DMS 273 (cell line): ENCODE measurements around the gene EVX1.
A peak's percentile ranks its signal among the peaks of the same experiment; 100 is the strongest.

Source experiments
- DNase-seq: peaks from one replicate; lab custom pipeline; 2025; ENCODE audit not compliant: unreplicated experiment; lab: John Stamatoyannopoulos, UW

Gene EVX1

GRCh38 chr7:27248427-27248806, 5.8 kb downstream of the EVX1 start:
- DNase-seq = no peak

DNA sequence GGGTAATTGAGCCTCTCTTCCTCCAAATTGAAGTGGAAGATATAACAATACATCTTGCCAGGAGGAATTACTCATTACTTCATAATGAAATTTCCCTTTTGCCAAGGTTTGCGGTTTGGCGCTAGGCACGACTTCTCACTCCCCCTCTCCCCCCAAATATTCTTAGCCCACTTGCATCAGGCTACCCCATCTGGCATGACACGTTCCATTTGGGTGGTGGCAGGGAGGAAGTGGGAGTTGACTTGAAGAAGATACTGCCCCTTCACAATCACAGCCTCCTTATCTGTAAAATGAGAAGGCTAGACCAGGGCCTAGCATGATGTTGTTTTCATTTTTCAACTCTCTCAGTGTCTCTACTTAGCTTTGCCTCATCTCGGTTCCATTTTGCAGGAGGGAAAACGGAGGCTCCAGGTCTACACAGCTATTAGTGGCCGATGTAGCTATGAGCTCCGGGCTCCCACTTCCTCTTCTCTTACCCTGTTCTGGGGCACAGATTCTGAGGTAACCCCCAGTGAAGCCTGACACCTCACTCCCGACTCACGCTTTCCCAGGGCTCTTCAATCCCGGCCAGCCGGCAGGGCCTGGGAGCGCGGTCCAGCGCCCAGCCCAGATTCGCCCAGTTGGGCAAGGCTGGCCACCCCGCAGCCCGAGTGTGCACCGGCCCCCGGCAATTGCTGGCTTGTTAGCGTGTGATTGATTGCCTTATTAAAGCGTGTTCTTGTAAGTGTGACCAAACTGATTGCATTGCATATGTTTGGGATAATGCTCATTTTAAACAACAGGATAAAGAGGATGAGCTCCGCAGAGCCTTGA, 6.5 kb downstream of the EVX1 start:
- no peak for DNase-seq

DNA sequence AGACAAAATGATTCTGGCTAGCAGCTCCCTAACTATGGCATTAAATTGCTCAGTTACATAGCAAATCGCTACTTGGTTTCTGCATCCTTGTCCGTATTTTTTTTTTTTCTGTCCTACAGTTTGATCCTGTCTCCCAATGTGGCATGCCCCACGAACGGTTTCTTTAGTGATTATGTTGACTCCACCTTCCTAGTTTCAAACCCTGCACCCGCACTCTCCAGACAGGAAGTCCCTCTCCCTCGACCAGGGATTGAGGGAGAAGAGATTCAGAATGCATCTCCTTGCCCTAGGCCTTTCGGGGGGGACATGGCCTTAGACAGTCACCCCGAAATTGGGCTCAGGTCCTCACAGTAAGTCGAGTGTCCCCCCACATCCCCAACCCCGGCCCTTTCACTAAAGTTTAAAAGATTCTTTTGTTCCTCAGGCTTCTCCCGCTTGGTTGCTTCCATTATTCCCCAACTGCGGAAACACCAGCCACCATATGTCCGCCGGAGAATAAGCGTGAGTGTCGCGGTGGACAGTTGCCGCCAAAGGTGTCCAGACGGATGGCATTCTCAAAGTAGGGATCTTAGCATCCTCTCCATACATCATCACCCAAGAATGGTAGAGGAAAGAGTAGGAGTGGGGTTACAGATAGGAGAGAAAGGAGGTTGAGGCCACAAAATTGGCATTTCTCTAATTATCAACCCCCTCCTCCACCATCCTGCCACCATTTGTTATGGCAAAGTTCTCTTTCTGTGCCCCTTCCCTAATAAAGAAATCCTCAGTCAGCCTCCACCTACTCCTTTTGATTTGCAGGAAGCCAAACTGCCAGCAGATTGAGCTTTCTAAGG, 7.3 kb downstream of the EVX1 start:
- no peak for DNase-seq

DNA sequence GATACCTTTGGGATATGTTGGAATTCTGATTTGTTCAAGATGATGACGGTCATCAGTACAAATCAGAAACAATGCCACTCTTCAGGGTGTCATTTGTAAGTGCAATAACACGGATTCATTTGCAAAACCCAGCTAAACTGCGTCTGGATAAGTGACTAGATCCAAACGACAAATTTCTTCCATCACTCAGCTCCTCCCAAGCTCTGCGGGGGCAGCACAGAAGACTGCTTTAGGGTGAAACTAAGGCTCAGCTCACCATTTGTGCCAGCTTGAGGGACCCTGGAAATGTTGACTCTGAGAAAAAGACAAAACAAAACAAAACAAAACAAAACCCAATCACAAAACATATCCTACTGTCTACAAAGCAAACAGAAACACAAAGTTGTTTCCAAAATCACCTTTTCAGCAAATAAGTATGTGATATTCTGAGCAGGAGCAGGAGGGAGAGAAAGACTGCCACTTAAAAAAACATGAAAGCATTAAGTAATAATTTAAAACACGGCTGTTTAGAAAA, 8.0 kb downstream of the EVX1 start:
- DNase-seq = no peak

DNA sequence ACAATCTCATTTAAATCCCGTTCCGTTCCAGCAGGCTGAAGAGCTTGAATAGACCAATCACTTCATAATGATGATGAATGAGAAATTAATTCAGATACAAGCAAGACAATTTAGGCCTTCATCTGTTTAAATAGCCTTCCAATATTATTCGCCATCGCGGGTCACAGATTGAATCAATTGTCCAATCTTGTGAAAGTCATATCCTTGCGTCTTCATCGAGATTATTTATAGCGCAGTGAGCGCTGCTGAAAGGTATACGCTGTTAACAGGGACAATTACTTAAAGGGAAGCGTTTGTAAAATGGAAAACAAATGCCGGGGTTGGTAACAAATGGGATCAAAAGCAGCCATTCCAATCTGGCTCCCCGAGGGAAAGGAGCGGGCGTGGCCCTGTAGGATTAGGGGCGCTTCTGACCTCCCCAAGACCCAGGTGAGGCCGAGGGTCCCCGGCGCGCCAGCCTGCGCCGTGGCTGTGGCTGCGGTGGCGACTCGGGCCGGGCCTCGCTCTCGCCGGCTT, 8.6 kb downstream of the EVX1 start:
- no peak for DNase-seq

DNA sequence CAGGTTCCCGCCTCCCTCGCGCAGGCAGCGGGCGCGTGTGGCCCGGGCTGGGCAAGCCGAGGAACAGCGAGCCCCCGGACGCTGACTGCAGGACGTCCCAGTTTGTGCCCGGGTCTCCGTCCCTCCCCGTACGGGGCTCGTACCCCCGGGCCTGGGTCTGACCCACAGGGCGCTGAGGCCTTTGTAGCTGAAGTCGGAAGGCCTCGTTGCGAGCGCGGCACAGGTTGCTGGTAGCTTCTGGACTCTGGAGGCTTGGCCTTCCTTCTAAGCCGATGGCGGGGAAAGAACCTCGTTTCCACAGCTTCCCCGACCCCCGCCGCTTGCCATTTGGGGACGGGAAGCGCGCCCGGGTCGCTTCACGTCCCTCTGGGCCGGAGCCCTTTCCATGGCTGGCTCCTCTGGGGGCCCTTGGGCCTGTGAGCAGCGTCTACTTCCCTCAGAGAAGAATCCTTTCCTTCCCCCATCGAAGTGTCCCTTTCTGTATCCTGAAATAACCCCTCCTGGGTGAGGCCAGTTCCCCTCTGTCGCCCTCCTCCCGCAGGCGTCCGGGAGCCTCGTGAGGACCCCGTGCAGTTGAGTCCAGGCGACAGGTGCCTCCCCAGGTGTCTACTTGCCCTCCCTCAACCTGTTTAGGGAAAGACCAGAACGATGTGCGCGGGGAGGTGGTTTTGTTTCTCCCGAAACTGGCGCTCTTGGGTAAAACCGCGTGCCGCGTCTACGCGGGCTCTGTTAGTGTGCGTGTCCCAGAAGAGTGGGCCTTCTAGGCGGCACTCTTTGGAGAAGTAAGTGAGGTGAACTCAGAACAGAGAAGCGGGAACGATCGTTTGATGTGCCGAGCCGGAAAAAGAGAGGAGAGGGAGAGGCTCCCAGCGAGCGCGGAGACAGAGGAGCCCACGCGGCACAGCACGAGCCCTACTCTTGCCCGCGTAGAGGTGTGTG, 9.3 kb downstream of the EVX1 start:
- no peak for DNase-seq

DNA sequence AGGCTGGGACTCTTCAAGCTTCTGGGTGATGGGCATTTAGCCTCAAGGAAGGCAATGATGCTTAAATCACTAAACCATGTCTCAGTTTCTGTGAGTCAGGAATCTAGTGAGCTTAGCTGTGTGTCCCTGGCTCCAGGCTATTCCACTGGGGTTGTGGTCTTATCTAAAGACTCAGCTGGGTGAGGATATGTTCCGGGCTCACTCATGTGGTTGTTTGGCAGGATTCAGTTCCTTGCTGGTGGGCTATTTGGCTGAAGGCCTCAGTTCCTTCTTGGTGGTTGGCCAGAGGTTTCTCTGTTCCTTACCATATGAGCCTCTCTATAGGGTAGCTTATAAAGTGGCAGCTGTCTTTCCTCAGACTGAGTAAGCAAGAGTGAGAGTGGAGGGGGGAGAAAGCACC, 12.0 kb downstream of the EVX1 start:
- DNase-seq = no peak

- DNase-seq = no peak
Observed at GRCh38 chr7:27260211-27260610, 17.6 kb downstream of the EVX1 start.

DNA sequence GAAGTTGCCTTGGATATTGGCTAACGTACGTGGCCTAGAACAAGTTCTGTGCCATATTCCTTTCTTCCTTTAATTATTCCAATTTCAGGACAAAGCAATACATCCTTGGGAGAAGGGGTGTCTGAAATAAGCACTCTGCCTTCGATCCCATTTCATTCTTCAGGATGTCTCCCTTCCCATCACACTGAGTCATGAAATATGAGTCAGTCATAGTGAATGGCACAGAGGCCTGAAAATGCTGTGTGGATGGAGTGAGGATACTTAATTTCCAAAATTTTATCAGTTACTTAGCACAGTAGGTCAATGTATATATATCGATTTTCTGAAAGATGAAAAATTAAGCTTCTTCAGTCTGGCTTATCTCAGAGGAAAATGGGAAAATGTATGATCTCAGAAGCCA, 19.5 kb downstream of the EVX1 start:
- DNase-seq = no peak

- no peak for DNase-seq
Observed at GRCh38 chr7:27263781-27264180, 21.2 kb downstream of the EVX1 start.

DNA sequence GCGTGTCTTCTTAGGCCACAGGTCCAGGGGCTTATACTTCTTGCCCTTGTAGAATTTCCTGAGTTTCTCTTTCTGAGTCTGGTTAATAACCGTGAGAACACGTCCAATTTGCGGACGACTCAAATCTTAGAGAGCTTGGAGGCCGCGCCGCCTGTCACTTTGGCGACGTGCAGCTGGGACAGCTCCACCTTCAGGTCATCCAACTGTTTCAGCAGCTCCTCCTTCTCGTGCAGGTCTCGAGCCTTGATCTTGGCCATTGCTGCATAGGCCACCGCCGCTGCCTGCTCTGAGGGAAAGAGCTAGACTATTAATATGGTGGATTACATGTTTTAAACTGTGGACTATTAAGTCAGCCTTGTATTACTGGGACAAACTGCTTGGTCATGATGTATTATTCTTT, 26.9 kb downstream of the EVX1 start:
- DNase-seq = no peak

GRCh38 chr7:27271384-27271783, 28.8 kb downstream of the EVX1 start:
- no peak for DNase-seq

DNA sequence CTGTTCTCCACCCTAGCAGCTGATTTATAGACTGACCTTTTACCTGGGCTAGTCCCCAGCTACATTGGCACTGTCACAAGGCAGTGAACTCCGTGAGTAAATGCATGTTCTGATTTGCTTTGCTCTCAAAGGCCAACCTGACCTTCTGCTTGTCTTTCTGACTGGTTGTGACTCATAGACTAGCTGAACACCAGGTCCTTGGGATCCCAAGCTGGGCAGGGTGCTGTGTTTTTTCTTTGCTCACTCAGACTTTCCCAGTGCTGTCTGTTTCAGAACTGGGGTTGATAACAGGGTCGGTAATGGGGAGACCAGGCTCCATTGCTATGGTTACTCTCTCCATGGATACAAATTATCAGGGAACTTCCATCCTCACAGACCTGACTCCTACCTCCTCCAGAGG, 35.0 kb downstream of the EVX1 start:
- peak; percentile 26 for DNase-seq

DNA sequence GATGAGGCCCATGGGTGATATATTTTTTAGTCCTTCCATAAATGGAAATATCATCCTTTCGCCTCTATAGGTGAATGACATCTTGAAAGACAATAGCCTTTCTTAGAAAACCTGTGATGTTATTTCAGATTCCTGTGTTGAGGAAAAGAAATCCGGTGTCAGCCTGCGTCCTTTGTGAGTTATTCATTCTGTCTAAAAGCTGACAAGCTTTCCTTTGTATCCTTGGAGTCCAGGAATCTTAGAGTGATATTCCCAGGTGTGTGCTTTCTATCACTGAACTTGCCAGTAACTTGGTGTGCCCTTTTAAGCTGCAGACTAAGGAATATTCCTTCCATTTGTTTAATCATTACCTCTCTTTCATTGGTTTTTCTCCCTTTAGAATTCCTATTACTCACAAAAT, 41.0 kb downstream of the EVX1 start:
- DNase-seq = no peak

DNA sequence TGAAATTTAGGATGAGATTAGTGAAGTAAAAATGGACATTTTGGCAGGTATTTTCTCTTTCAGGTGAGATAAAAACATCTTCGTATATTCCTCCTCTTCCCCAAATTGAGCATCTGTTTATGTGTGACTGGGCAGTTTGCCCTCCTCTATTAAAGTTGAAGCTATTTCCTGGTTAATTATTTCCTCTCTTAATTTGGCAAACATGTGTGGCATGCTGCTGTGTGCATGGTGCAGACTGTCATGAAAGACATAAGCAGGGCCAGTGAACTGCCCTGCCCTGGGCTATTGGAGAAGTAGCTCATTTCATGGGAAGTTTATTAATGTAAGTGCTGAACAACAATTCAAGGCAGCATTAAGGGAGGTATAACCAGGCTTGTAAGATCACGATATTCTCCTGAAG, 52.6 kb downstream of the EVX1 start:
- peak; percentile 68 for DNase-seq

DNA sequence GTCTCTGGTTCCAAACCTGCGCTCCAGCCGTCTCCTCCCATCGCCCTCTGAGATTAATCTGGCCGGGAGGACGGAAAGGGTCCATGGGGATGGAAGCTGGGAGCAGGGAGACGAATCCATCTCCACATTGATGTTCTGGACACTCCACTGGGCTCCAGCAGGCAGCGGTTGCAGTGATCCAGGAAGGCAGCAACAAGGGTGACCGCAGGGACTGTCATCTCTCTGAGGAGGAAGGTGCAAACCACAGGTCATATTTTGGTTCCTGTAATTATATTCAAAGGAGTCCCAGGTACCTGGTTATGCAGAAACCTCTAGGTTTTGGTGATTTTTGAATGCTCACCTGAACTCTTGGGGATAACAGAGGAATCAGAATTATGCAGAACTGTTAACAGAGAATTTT, 54.8 kb downstream of the EVX1 start:
- no peak for DNase-seq
